ENCODE measurements around the gene NOVA2.

Gene NOVA2, protein sequence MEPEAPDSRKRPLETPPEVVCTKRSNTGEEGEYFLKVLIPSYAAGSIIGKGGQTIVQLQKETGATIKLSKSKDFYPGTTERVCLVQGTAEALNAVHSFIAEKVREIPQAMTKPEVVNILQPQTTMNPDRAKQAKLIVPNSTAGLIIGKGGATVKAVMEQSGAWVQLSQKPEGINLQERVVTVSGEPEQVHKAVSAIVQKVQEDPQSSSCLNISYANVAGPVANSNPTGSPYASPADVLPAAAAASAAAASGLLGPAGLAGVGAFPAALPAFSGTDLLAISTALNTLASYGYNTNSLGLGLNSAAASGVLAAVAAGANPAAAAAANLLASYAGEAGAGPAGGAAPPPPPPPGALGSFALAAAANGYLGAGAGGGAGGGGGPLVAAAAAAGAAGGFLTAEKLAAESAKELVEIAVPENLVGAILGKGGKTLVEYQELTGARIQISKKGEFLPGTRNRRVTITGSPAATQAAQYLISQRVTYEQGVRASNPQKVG

DNA sequence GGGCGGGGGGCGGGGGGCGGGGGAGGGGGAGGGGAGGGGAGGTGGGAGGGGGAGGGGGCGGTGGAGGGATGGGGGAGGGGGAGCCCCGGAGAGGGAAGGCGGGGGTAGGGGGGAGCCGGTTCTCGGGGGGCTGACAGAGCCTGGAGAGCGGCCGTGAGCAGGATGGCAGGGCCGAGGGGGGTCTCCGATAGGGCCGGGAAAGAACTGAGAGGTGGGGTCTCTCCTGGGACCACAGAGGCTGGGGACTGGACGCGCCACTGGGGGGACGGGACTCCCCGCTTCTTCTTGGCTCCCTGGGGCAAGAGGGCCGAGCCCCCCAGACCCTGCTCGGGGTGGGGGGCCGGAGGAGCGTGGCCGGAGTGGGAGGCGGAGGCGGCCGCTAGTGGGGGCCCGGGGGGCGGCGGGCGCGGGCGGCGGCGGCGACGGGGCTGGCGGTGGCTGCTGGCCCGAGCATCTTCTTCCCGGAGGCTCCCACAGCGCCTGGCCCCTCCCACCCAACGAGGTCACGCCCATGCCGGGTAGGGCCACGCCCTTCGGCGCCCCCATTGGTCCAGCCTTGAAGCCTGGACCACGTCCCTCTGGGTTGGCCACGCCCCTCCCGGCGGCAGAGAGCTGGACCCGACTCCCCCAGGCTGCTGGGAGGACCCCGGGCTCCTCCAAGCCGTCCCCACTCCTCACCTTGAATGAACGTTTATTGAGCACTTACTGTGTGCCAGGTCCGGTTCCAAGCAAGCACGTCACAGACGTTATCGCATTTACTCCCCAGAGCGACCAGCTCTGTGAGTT is at the start of gene NOVA2:
TSS of gene NOVA2 (minus strand) at position 313 of the 786 bp plus-strand sequence. CDS start 514 bp downstream, outside the sequence.
- DNase-seq = peak; percentile 31

DNA sequence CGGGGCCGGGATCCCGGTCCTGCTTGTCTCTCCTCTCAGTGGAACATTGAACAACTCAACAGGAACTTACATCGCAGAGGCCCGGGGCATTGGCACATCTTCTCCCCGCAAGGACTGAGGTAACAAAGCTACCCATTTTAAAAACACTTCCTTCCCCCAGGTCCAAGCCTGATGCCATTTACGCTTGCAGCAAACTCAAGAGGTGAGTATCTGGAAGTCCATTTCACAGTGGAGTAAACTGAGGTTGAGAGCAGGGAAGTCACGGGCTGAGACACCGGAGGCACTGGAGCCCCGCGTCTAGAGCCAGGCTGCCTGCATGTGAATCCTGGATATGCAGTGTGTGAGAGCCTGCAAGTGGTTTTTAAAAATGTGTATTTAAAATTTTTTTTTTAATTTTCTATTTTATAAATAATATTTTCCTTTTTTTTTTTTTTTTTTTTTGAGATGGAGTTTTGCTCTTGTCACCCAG is 49.7 kb upstream of the NOVA2 start:
- DNase-seq = no peak

DNA sequence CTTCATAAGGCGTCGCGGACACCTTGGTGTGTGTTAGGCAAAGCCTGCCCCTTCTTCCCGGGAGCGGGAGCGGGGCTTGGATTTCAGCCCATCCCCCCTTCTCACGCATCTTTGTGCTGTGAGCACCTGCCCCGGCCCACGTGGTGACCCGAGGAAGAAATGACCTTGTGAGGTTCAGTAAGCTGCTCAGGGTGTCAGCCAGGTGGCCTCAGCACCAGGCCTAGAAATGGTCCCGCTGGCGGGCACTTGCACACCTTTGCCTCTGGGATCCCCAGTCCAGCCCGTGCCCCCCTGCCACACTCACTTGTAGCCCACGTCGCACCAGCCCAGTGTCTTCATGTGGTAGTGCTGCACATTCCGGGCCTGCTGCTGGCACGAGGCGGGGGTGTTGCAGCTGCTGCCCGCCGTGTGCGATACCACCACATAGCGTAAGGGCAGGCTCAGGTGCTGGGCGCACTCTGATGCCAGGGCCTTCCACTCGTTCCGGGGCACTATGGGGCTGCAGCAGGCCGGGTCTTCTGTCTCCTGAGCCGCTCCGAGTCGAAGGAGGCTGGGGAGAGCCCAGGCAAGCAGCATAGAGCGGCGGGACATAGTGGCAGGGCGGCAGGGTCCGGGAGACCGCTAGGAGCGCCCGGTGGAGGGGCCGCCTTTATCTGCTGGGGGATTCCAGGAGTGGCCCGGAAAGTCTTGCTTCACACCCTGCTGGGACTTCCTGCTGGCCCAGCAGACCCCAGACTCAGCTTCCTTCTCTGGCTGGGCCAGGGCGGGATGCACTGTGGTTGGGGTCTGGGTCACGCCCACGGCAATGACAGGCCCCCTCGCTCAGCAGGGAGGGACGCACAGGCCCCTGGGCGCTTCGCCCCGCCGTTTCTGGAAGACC is 49.0 kb upstream of the NOVA2 start, which contains the start of gene PGLYRP1:
TSS of gene PGLYRP1 (minus strand) at position 623 of the 880 bp plus-strand sequence. CDS start at position 591, 32 bp downstream.
- no peak for DNase-seq

DNA sequence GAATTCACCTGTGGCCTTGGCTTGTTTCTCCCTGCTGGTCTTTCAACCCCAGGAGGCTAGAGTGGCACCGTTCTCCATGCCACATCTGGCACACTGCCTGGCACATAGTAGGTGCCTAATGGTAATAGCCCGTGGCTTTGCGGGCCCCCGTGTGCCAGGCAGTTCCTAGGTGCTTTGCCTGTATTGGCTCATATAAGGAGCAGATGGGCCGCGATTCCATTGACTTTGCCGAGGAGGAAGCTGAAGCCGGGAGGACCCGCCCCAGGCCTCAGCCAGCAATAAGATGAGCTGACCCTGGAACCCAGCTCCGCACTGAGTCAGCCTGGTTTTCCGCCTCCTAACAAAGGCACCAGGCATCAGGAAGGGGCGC is 48.4 kb upstream of the NOVA2 start:
- no peak for DNase-seq

DNA sequence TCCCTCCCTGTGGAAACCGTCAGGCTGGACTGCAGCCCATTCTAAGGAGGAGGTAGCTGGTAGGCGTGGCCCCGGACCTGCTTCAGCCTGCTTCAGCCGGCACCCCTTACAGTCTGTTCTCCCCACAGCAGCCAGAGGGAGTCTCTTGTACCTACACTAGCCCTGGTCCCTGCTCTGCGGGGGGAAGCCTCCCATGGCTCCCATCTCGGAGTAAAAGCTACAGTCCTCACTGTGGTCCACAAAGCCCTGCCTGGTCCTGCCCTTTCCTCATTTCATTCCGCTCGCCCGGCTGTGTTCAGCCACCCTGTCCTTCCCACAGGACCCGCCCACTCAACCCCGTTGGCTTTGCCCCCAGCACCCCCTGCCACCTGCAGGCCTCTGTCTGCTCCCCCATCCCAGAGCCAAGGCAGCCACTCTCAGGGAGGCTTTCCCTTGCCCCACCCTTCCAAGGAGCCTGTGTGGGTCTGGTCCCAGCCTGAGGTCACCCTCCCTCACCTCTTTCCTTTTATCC is 47.9 kb upstream of the NOVA2 start:
- DNase-seq = no peak

DNA sequence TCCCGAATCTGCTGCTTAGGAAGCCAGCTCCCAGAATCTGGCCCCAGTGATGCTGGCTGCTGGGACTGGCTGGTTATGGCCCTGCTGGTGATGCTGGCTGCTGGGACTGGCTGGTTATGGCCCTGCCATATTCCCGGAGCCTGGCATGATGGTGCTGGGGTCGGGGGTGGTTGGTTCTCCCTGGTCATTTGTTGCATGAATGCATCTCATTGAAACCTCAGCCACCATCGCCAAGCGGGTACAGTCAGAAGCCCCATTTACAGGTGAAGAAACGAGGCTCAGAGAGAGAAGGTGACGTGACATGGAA is 47.1 kb upstream of the NOVA2 start:
- no peak for DNase-seq

DNA sequence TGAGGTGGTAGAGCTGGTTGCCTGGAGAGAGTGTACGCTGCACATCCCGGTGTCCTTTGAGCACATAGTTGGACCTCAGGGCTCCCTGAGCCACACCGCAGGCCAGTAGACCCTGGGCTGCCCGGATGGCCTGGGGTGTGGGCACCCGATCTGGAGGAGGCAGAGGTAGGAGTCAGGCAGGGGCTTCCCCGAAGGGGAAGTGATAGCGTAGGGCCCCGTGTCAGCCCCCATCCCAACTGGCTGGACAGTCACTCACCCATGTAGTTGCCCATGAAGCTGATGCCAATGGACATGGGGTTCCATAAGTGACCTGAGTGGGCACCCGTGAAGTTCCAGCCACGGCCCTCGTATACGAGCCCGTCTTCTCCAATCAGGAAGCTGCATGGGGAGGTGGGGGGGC is 45.6 kb upstream of the NOVA2 start:
- no peak for DNase-seq

DNA sequence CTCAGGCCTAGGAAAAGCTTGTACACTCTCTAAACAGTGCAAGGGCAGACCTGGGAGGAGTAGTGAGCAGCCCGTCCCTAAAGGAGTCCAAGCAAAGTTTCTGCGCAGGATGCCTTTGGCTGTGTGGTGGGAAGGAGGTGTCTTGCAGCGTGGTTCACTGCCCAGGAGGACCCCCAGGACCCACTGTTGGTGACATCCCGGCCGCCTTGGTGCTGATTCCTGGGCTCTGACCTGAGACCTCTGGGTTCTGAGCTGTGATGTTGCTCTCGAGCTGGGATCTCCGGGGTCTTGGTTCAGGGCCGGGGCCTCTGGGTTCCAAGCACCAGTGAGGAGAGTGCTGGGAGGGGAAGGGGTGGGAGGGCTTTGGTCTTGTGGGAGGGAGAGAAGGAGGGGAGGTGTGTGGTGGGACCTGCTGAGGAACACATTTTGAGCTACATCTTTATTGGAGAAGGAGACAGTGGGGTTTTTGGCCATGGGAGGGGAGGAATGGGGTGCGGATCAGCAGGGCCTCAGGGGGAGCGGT is 45.1 kb upstream of the NOVA2 start:
- DNase-seq = no peak

DNA sequence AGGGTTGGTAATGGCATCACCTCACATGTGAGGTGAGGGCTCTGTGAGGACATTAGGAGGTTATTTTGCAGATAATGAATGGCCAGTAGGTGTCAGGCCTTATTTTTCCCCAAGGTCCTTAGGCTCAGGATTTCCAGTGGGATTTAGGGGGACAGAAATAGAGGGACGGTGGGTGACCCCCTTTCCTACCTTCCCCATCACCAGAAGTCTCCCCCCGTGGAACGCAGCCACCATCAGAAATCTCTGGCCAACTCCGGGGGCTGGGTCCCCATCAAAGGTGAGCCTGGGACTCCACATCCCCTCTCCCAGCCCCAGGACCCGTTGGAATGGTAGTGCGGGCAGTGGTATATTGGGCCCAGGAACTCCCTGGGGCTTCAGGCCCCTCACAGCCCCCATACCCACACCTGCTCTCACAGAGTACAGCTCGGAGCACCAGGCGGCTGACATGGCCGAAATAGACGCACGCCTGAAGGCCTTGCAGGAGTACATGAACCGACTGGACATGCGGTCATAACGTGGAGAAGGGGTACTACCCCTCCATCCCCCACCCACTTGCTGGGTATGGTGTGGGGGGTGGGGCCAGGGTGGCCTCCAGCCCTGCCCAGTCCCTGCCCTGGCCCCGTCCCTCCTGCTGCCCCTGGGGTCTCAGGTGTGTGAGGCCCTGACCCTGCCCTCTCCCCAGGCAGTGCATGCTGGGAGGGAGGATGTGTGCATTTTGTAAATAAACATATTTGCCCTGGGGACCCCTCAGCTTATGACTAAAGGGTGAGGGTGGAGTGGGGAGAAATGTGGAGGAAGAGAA is 44.4 kb upstream of the NOVA2 start:
- DNase-seq = no peak

DNA sequence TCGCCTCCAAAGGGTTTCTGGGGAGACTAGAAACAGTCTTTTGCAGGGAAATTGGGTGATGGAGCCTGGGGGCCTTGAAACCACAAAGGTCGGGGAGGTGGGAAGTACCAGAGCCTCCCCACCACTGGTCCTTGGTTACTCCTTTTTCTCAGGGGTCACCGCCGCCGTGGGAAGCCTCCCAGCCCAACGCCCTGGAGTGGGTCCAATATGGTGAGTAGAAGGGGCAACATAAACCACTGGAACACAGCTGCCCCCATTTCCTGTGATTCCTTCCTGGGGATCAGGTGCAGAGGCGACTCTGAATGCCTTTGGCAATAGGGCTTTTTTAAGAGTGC is 43.4 kb upstream of the NOVA2 start:
- no peak for DNase-seq

DNA sequence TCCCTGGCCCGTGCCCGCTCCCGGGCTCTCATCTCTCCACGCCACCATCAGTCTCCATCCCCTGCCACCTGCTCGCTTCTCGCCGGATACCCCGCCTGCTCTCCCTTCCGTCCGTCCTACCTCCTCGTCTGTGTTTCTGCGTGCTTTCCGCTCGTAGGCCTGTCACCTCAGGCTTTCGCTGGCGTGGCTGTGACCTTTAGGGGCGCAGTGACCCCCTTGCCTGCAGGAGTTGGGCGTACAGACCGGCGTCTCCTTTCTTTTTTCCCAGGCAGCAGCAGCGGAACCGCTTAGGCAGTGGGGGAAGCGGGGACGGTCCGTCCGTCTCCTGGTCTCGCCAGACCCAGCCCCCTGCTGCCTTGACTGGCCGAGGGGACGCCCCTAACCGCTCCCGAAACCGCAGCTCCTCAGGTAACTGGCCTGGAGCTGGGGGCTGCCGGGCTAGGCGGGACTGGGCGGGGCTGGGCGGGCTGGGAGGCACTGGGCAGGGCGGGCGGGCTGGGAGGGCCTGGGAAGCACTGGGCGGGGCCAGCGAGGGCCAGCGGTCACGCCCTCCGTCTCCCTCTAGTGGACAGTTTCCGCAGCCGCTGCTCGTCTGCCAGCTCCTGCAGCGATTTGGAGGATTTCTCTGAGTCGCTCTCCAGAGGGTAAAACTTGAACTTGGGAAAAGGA is 42.9 kb upstream of the NOVA2 start:
- DNase-seq = peak; percentile 72

DNA sequence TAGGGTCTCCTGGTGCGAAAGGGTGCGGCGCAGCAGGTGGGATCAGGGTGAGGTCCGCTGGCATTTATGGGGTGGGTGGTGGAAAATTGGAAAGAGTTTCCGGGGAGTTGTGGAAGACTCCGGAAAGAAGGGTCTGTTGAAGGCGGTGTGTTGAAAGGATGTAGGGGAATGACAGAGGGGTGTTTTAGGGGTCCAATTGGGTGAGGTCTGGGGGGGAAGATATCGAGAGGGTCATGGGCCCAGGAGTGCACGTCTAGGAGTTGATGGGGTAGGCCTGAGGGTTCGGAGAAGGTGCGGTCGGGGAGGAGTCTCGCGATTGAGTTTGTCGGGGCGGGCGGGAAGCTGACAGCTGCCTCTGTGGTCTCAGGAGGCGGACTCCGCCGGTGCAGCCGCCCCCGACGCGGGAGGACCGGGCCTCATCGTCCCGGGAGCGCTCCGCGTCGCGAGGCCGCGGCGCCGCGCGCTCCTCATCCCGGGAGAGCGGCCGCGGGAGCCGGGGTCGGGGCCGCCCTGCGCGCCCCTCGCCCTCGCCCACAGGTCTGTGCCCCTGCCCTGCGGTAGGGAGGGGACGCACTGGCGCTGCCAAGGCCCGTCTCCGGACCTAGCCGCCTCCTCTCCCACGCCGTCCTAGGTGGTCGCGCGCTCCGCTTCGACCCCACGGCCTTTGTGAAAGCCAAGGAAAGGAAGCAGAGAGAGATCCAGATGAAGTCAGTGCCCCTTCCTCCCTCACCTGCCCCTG is 42.2 kb upstream of the NOVA2 start:
- DNase-seq = peak; percentile 28

DNA sequence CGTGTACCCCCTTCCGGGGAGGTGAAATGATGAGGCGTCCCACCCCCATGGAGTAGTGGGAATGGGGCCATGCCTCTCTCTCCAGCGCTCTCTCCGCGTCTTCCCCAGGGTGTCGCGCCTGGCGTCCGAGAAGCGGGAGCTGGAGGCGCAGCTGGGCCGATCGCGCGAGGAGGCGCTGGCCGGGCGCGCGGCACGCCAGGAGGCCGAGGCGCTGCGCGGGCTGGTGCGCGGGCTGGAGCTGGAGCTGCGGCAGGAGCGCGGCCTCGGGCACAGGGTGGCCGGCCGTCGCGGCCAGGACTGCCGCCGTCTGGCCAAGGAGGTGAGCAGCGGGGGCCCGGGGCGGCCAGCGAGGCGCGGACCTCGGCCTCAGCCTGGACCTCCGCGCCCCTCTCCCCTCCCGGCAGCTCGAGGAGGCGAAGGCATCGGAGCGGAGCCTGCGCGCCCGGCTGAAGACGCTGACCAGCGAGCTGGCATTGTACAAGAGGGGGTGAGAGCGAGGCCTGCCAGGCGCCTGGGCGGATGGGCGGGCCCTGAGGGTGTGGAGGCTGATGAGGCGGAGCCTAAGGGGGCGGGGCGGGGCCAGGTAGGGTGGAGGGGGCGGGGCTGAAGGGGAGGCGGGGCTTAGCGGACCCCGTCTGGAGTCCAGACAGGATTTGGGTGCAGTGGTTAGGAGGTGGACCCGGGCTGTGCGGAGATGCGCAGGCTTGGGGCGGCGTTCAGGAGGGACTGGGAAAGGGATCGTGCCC is 41.4 kb upstream of the NOVA2 start:
- DNase-seq = peak; percentile 86

DNA sequence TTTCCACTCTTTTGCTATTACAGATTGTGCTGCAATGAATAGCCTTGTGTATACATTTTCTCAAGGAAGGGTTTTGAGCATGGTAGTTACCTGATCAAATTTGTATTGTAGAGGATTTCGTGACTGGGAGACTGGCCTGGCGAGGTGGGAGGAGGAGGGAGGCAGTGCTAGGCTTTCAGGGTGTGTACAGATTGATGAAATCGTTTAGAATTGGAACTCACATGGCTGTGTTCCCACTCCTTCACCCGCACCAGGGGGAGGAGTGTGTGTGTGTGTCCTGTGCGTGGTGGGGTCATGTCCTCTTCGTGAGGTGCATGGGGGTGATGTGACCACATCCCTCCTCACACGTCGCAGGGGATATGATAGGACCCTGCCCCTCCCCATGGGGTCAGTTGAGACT is 40.9 kb upstream of the NOVA2 start:
- DNase-seq = no peak

DNA sequence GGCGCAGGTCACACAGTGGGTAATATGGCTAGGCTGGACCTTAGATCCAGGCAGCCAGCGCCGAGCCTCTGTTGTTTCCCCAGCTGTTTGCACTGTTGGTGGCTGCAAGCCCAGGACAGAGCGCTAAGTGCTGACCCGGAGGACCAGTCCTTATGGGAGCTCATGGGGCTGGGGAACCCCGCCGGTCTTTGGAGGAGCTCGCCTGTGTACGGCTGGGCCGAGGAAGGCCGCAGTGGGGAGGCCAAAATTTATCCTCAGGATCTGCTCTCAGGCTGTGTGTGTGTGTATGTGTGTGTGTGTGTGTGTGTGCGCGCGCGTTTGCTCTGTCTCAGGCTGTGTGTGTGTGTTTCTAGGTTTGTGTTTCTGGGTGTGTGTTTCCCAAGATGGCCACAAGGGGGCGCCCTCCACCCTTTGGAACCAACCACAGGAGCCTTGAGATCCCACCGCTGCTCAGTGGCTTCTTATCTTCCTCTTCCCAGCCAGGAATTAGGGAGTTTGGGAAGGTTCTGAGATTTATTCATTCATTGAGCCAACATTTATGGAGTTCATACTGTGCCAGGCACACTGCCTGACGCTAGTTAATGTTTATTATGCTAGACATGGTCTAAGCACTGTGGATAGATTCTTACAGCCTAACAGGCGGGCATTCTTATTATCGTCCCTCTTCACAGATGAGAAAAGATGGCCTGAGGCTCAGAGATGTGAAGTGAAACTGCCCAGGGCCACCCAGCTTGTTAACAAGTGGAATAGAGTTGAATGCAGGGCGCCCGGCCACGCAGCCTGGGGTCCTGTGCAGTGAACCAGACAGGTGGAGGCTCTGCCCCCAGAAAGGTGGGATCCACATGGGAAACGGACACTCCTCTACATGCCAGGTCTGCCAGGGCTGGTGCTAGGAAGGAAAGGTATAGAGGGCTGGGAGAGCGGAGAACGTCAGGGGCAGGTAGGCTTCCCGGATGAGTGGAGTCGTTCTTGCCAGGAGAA is 36.2 kb upstream of the NOVA2 start:
- DNase-seq = peak; percentile 66

DNA sequence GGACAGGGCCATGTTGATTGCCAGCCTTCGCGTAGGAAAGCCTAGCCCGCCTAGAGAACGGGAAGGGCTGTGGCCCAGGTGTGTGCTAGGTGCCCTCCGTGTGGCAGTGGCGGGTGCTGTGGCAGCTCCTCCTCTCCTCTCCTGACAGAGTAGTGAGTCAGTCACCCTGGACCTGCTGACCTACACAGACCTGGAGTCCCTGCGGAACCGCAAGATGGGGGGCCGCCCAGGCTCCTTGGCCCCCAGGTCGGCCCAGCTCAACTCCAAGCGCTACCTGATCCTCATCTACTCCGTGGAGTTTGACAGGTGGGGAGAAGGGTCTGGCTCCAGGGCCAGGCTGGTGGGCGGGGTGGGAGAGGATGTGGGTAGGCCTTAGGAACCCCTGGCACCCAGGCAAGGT is 32.7 kb upstream of the NOVA2 start:
- no peak for DNase-seq

DNA sequence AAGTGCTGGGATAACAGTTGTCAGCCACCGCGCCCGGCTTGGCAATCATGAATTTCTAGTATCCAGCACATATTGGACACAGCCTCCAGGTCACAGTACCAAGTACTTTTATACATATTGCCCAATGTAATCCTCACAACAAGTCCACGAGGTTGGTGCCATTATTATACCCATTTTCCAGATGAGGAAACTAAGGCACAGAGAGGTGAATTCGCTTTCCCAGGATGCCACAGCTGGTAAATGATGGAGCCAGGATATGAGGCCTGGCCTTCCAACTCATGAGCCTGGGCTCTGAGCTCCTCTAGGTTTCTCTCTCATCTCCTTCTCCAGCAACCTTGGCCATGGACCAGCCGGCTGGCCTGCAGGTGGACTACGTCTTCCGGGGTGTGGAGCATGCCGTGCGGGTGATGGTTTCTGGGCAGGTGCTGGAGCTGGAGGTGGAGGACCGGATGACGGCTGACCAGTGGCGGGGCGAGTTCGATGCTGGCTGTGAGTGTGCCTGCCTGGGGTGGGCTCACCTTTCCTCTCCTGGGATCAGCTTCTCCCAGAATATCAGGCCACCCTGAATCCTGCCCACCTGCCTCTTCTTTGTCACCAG is 29.1 kb upstream of the NOVA2 start:
- DNase-seq = no peak

Data from NCI-H774 (cell line).